Colonic mucosa (tissue), 4 donors: Measurements from ENCODE around the gene ACTL8. TPM values are rescaled to one million over a fixed set of nuclear protein-coding genes. Genes with fewer than 3 reads are reported as not detected.

Experiments used
- DNase-seq: peaks from one replicate; pipeline ENCODE4 v3.0.0-alpha.2; 2020
- H3K27ac ChIP-seq: fragments of 200-600 bp; one replicate; pipeline ENCODE4 v1.8.0; 2021
- H3K27me3 ChIP-seq: fragments of 200-600 bp; one replicate; pipeline ENCODE4 v1.8.0; 2021
- H3K36me3 ChIP-seq: fragments of 200-600 bp; one replicate; pipeline ENCODE4 v1.8.0; 2021
- H3K4me1 ChIP-seq: fragments of 200-600 bp; one replicate; pipeline ENCODE4 v1.8.0; 2021; ENCODE audit warnings: mild to moderate bottlenecking
- H3K4me3 ChIP-seq: fragments of 200-600 bp; one replicate; pipeline ENCODE4 v1.8.0; 2021
- H3K9ac ChIP-seq, 2 donors: one replicate each; pipeline ENCODE4 v1.7.0; 2013; ENCODE audit warnings: control low read depth in 2 of 2, low read depth in 2 of 2, low read length in 2 of 2
- H3K9me3 ChIP-seq: fragments of 200-600 bp; one replicate; pipeline ENCODE4 v1.8.0; 2021
- CTCF ChIP-seq: fragments of 200-600 bp; IDR thresholded peaks from one replicate; pipeline ENCODE4 v1.8.0; 2022; ENCODE audit warnings: antibody characterized with exemption, mild to moderate bottlenecking
- intact Hi-C: fragments of 100-400 bp; cut with DNase I; formaldehyde crosslinking; loops from one replicate; pipeline ENCODE4 v1.14.1; 2022
- total RNA-seq, 2 donors: library from RNA; stranded (reverse); fragmentation: NEBNext Ultra II Directional in 1 of 2; extraction: Animal tissue kit (Norgen Biotek cat#: 25700) in 1 of 2; gene quantifications; one replicate each; pipeline ENCODE4 v1.2.1, GENCODE V29; 2021
- donor health status: healthy.
- donor health status: DM: no; HTN: no; CAD: no.
- donor health status: DM: no; HTN: no; CAD: no.

The ACTL8 gene
- total RNA-seq, 2 donors from 2014 or later = 0.13 to 2.8 TPM

DNA sequence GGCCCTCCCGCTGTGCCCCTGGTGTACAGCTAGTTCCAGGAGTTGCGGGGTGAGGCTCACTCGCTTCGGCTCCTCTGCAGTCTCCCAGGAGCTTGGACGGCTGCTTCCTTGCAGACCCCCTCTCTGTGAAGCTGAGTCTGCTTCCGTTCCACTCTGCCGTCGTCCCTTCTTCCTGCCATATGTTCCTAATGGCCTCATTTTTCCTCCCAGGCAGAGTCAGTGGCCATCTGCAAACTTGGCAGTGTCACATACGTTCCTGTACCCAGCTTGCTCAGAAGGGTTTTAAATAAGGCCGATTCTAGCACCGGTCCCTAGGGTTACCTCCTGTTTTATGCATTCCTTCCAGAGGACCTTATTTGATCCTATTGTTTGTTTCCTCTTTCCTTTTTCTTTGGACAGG lies 21.3 kb downstream of the ACTL8 start:
- no peaks in the 10 kb centered on the region for H3K4me1 ChIP-seq
- H3K27ac ChIP-seq = no peak overlapping the region
- H3K27me3 ChIP-seq = no peaks in the 10 kb centered on the region
- no peak for DNase-seq
- no peak overlapping the region for H3K4me3 ChIP-seq
- intact Hi-C loops = no loop called here
- no peak for TF ChIP-seq CTCF
- no peaks in the 10 kb centered on the region for H3K36me3 ChIP-seq
- H3K9me3 ChIP-seq = no peaks in the 10 kb centered on the region
- no peak overlapping the region for H3K9ac ChIP-seq

DNA sequence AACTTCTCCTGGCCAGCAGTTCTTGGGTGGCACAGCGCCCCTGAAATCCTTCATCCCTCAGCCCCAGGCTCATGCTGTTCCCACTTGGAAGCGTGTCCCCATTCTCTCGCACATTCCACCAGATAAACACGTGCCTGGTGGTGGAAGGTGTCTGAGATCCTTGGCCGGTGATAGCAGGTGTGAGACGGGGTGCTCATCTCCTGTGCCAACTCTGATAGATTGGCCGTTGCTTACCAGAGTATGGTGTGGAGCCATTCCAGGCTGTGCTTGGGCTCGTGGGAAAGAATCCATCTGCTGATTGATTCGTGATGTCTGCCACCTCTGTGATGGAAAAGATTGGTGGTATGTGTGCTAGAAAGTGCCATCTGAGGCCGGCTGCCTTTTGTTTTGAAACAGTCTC lies 22.2 kb downstream of the ACTL8 start:
- Histone ChIP-seq H3K36me3 (no peaks in the 10 kb centered on the region), H3K9ac (no peak overlapping the region), H3K27ac (no peak overlapping the region), H3K4me3 (no peak overlapping the region), H3K4me1 (no peaks in the 10 kb centered on the region), H3K9me3 (no peaks in the 10 kb centered on the region), H3K27me3 (no peaks in the 10 kb centered on the region)
- intact Hi-C loops = no loop called here
- DNase-seq = no peak
- TF ChIP-seq CTCF = no peak

GRCh38 chr1:17777818-17778217 lies 22.7 kb downstream of the ACTL8 start:
- H3K9me3 ChIP-seq = no peaks in the 10 kb centered on the region
- no peak for TF ChIP-seq CTCF
- intact Hi-C loops = no loop called here
- DNase-seq = no peak
- H3K36me3 ChIP-seq = no peaks in the 10 kb centered on the region
- H3K27ac ChIP-seq = no peak overlapping the region
- no peaks in the 10 kb centered on the region for H3K4me1 ChIP-seq
- no peak overlapping the region for H3K9ac ChIP-seq
- no peak overlapping the region for H3K4me3 ChIP-seq
- no peaks in the 10 kb centered on the region for H3K27me3 ChIP-seq

GRCh38 chr1:17780916-17781315 lies 25.8 kb downstream of the ACTL8 start:
- DNase-seq = no peak
- intact Hi-C loops = no loop called here
- H3K4me1 ChIP-seq = no peaks in the 10 kb centered on the region
- no peaks in the 10 kb centered on the region for H3K27me3 ChIP-seq
- no peak overlapping the region for H3K9ac ChIP-seq
- TF ChIP-seq CTCF = no peak
- H3K4me3 ChIP-seq = no peak overlapping the region
- H3K36me3 ChIP-seq = no peaks in the 10 kb centered on the region
- H3K27ac ChIP-seq = no peak overlapping the region
- H3K9me3 ChIP-seq = no peaks in the 10 kb centered on the region

GRCh38 chr1:17789926-17790325 lies 34.8 kb downstream of the ACTL8 start:
- Histone ChIP-seq H3K4me1 (no peaks in the 10 kb centered on the region), H3K27ac (no peak overlapping the region), H3K36me3 (no peaks in the 10 kb centered on the region), H3K9ac (no peak overlapping the region), H3K4me3 (no peak overlapping the region), H3K9me3 (no peaks in the 10 kb centered on the region), H3K27me3 (no peaks in the 10 kb centered on the region)
- no peak for DNase-seq
- no peak for TF ChIP-seq CTCF
- intact Hi-C loops = no loop called here
